ENCODE data around the gene VSNL1. TPM values are rescaled to one million over a fixed set of nuclear protein-coding genes. Genes with fewer than 3 reads are reported as not detected.

The VSNL1 gene
- total RNA-seq, 2 donors from 2014 or later, result 0.66 to 4.2 TPM

GRCh38 chr2:17583646-17584045, 43.1 kb downstream of the VSNL1 start:
- H3K9me3 ChIP-seq, result no peaks in the 10 kb centered on the region
- 52 to 75% methylated on average over 3 of the region's 3 CpGs for WGBS, 2 donors
- H3K27ac ChIP-seq, result no peak overlapping the region
- no peak overlapping the region for H3K4me3 ChIP-seq
- TF ChIP-seq CTCF (IDR thresholded peaks at IDR 0.05), result no peak
- no peak for TF ChIP-seq POLR2A (IDR thresholded peaks at IDR 0.05)
- H3K27me3 ChIP-seq, result no peaks in the 10 kb centered on the region
- no peaks in the 10 kb centered on the region for H3K4me1 ChIP-seq
- DNase-seq (no peak), ATAC-seq (no peak)
- intact Hi-C loops (cut with DNase I), result no loop called here
- H3K36me3 ChIP-seq (replicated peaks in 1 of 2; ENCODE audit: insufficient read depth in 1 of 2, low read depth in 2 of 2), result no peaks in the 10 kb centered on the region

GRCh38 chr2:17584689-17585088, 44.2 kb downstream of the VSNL1 start:
- ATAC-seq (no peak), DNase-seq (no peak)
- intact Hi-C loops (cut with DNase I), result no loop called here

GRCh38 chr2:17587469-17587868, 47.0 kb downstream of the VSNL1 start:
- DNase-seq (no peak), ATAC-seq (no peak)
- no peaks in the 10 kb centered on the region for H3K4me1 ChIP-seq
- no peaks in the 10 kb centered on the region for H3K27me3 ChIP-seq
- 61 to 72% methylated on average over 3 of the region's 3 CpGs for WGBS, 2 donors
- no peak overlapping the region for H3K27ac ChIP-seq
- no peak overlapping the region for H3K4me3 ChIP-seq
- no peaks in the 10 kb centered on the region for H3K36me3 ChIP-seq (replicated peaks in 1 of 2; ENCODE audit: insufficient read depth in 1 of 2, low read depth in 2 of 2)
- intact Hi-C loops (cut with DNase I), result no loop called here
- no peak for TF ChIP-seq CTCF (IDR thresholded peaks at IDR 0.05)
- TF ChIP-seq POLR2A (IDR thresholded peaks at IDR 0.05), result no peak
- H3K9me3 ChIP-seq, result no peaks in the 10 kb centered on the region

More at GRCh38 chr2:17584689-17585088, 44.2 kb downstream of the VSNL1 start:
- Histone ChIP-seq H3K4me1 (no peaks in the 10 kb centered on the region), H3K36me3 (replicated peaks in 1 of 2; ENCODE audit: insufficient read depth in 1 of 2, low read depth in 2 of 2) (no peaks in the 10 kb centered on the region), H3K27me3 (no peaks in the 10 kb centered on the region), H3K9me3 (no peaks in the 10 kb centered on the region), H3K4me3 (no peak overlapping the region), H3K27ac (no peak overlapping the region)
- 69 to 74% methylated on average over 4 of the region's 4 CpGs for WGBS, 2 donors
- TF ChIP-seq POLR2A (IDR thresholded peaks at IDR 0.05) (no peak), CTCF (IDR thresholded peaks at IDR 0.05) (no peak)

- ATAC-seq (no peak), DNase-seq (no peak)
- intact Hi-C loops (cut with DNase I), result no loop called here
- H3K27ac ChIP-seq, result no peak overlapping the region
- no peaks in the 10 kb centered on the region for H3K9me3 ChIP-seq
- TF ChIP-seq POLR2A (IDR thresholded peaks at IDR 0.05) (no peak), CTCF (IDR thresholded peaks at IDR 0.05) (no peak)
- H3K36me3 ChIP-seq (replicated peaks in 1 of 2; ENCODE audit: insufficient read depth in 1 of 2, low read depth in 2 of 2), result no peaks in the 10 kb centered on the region
- H3K27me3 ChIP-seq, result no peaks in the 10 kb centered on the region
- H3K4me1 ChIP-seq, result no peaks in the 10 kb centered on the region
- 83 to 92% methylated on average over 2 of the region's 2 CpGs for WGBS, 2 donors
- no peak overlapping the region for H3K4me3 ChIP-seq
These were observed 47.5 kb downstream of the VSNL1 start for GRCh38 chr2:17588031-17588430.

- Histone ChIP-seq H3K9me3 (no peaks in the 10 kb centered on the region), H3K36me3 (replicated peaks in 1 of 2; ENCODE audit: insufficient read depth in 1 of 2, low read depth in 2 of 2) (no peaks in the 10 kb centered on the region), H3K4me3 (no peak overlapping the region), H3K4me1 (peaks cover 3% of the 10 kb centered on the region), H3K27me3 (no peaks in the 10 kb centered on the region), H3K27ac (no peak overlapping the region)
- 84 to 87% methylated on average over 2 of the region's 2 CpGs for WGBS, 2 donors
- DNase-seq (no peak), ATAC-seq (no peak)
- TF ChIP-seq POLR2A (IDR thresholded peaks at IDR 0.05), result no peak
- no peak for TF ChIP-seq CTCF (IDR thresholded peaks at IDR 0.05)
- intact Hi-C loops (cut with DNase I), result no loop called here
These were observed 49.0 kb downstream of the VSNL1 start for GRCh38 chr2:17589406-17590035.

Measured in body of pancreas (tissue), 4 donors.